Caco-2 (cell line): ENCODE data around the gene ZNF407. TPM values are rescaled to one million over a fixed set of nuclear protein-coding genes. Genes with fewer than 3 reads are reported as not detected.

ENCODE experiments used
- BruUV-seq: library from RNA; stranded (reverse); fragments of 400-500 nt; replicated peaks from 2 replicates; lab custom pipeline; 2021; lab: Mats Ljungman, UMichigan
- CTCF ChIA-PET: fragments of 300-600 bp; sonication (Branson Sonifier 250); formaldehyde crosslinking; loops from one replicate; lab custom pipeline; 2022; ENCODE audit warnings: antibody characterized with exemption; lab: Charles Lee
- POLR2A ChIA-PET: fragments of 300-600 bp; sonication (Branson Sonifier 250); formaldehyde crosslinking; loops from one replicate; lab custom pipeline; 2022; ENCODE audit warnings: antibody characterized with exemption; lab: Charles Lee
- DNase-seq, 2 experiments: peaks; one replicate each; pipeline versions ENCODE4 v3.0.0 to v3.0.0-alpha.2; 2020 to 2022
- H3K27me3 ChIP-seq: replicated peaks from 2 replicates; pipeline ENCODE4 v1.6.0; 2011; ENCODE audit warnings: low read length; ENCODE audit not compliant: control insufficient read depth, insufficient read depth
- H3K36me3 ChIP-seq: 2 replicates; pipeline ENCODE4 v1.5.1; 2011; ENCODE audit warnings: low read length; ENCODE audit not compliant: control insufficient read depth, insufficient read depth
- H3K4me1 ChIP-seq: fragments of 250-450 bp; sonication (Bioruptor Pico); 2 replicates; pipeline ENCODE4 v1.5.1; 2020; ENCODE audit warnings: mild to moderate bottlenecking
- H3K4me3 ChIP-seq: 2 replicates; pipeline ENCODE4 v1.5.1; 2011; ENCODE audit warnings: low read depth, mild to moderate bottlenecking, control low read depth, low read length
- H3K9me3 ChIP-seq: fragments of 250-450 bp; sonication (Bioruptor Pico); 2 replicates; pipeline ENCODE4 v1.5.1; 2020; ENCODE audit warnings: mild to moderate bottlenecking, moderate library complexity
- H3K27ac Mint-ChIP-seq: one replicate; pipeline ENCODE4 v1.8.0; 2022; ENCODE audit warnings: mixed read lengths; ENCODE audit not compliant: unreplicated experiment
- H3K27me3 Mint-ChIP-seq: one replicate; pipeline ENCODE4 v1.8.0; 2022; ENCODE audit warnings: mixed read lengths; ENCODE audit not compliant: insufficient read depth, unreplicated experiment
- H3K36me3 Mint-ChIP-seq: one replicate; pipeline ENCODE4 v1.8.0; 2022; ENCODE audit warnings: mild to moderate bottlenecking, mixed read lengths; ENCODE audit not compliant: insufficient read depth, unreplicated experiment
- H3K4me1 Mint-ChIP-seq: one replicate; pipeline ENCODE4 v1.8.0; 2022; ENCODE audit warnings: low read depth, mixed read lengths; ENCODE audit not compliant: unreplicated experiment
- H3K4me3 Mint-ChIP-seq: one replicate; pipeline ENCODE4 v1.8.0; 2022; ENCODE audit warnings: mild to moderate bottlenecking, moderate library complexity, mixed read lengths; ENCODE audit not compliant: unreplicated experiment
- H3K9me3 Mint-ChIP-seq: one replicate; pipeline ENCODE4 v1.8.0; 2022; ENCODE audit warnings: mixed read lengths; ENCODE audit not compliant: unreplicated experiment
- intact Hi-C: fragments of 100-400 bp; cut with micrococcal nuclease; formaldehyde crosslinking; loops from one replicate; pipeline ENCODE4 v1.10.0; 2022; ENCODE audit not compliant: unreplicated experiment
- total RNA-seq: library from RNA; stranded (reverse); gene quantifications from 2 replicates; pipeline ENCODE4 v1.2.3, GENCODE V29; 2022
- TF ChIP-seq, protein P1 (sequence below), 2 experiments: fragments of 200-600 bp in 1 of 2; IDR thresholded peaks; 1 replicate in 1 of 2; 2 replicates in 1 of 2; pipeline versions ENCODE4 v1.5.1 to v1.8.0; 2011 to 2022; ENCODE audit warnings: antibody characterized with exemption in 1 of 2, control low read depth in 1 of 2, inconsistent platforms in 1 of 2, low read depth in 1 of 2, low read length in 1 of 2, mild to moderate bottlenecking in 1 of 2, moderate library complexity in 1 of 2; ENCODE audit not compliant: insufficient read depth in 1 of 2, severe bottlenecking in 1 of 2, unreplicated experiment in 1 of 2

Gene ZNF407
- total RNA-seq, 1 experiment from 2014 or later = 4.7 TPM

DNA sequence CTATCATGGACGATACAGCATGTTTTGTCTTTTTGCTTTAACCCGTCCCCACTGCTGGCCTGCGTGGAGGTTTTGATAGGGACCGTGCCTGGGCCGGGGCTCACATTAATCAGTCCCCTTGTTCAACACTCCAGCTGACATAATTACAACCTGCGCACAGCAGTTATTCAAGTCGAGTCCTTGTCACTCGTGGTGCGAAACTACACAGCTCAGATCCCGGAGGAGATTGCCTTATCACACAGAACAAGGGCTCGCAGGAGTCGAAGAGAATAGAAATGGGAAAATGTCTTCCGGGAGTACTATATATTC, 304.4 kb downstream of the ZNF407 start:
- no peak overlapping the region for H3K4me3 Mint-ChIP-seq
- no peak overlapping the region for H3K27ac Mint-ChIP-seq

DNA sequence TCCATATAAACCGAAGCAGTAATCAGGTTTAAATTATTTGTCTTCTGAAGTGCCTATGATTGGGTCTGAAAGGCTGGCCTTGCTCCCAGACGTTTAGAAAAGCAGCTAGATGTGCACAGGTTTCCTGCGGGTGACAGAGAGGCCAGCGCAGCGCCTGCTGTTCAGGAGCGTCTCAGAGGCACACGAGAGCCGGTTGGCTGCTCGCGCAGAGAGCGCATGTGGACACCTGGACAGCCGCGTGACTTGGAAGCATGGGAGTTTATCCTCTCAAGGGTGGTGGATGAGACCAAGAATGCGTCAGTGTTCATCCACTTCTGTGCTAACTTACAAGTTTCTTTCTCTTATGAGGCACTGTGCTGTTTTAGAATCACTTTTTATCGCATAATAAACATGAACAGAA, 307.6 kb downstream of the ZNF407 start:
- Mint-ChIP-seq H3K36me3 (no peaks in the 10 kb centered on the region), H3K4me1 (no peaks in the 10 kb centered on the region), H3K9me3 (no peaks in the 10 kb centered on the region), H3K4me3 (no peak overlapping the region), H3K27me3 (no peaks in the 10 kb centered on the region), H3K27ac (no peak overlapping the region)
- no peak for DNase-seq
- intact Hi-C loops = no loop called here
- POLR2A ChIA-PET = no interaction called here
- no TSS peak for BruUV-seq
- Histone ChIP-seq H3K4me3 (no peak overlapping the region), H3K36me3 (no peaks in the 10 kb centered on the region), H3K9me3 (no peaks in the 10 kb centered on the region), H3K4me1 (no peaks in the 10 kb centered on the region), H3K27me3 (no peaks in the 10 kb centered on the region)
- CTCF ChIA-PET = no interaction called here
- TF ChIP-seq, protein P1, sequence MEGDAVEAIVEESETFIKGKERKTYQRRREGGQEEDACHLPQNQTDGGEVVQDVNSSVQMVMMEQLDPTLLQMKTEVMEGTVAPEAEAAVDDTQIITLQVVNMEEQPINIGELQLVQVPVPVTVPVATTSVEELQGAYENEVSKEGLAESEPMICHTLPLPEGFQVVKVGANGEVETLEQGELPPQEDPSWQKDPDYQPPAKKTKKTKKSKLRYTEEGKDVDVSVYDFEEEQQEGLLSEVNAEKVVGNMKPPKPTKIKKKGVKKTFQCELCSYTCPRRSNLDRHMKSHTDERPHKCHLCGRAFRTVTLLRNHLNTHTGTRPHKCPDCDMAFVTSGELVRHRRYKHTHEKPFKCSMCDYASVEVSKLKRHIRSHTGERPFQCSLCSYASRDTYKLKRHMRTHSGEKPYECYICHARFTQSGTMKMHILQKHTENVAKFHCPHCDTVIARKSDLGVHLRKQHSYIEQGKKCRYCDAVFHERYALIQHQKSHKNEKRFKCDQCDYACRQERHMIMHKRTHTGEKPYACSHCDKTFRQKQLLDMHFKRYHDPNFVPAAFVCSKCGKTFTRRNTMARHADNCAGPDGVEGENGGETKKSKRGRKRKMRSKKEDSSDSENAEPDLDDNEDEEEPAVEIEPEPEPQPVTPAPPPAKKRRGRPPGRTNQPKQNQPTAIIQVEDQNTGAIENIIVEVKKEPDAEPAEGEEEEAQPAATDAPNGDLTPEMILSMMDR (IDR thresholded peaks at IDR 0.05; ENCODE audit: insufficient read depth in 1 of 2, low read depth in 1 of 2, low read length in 1 of 2, severe bottlenecking in 1 of 2, unreplicated experiment in 1 of 2) = no peak

More for the DNA sequence above, 304.4 kb downstream of the ZNF407 start:
- DNase-seq = no peak
- H3K27me3 ChIP-seq = no peaks in the 10 kb centered on the region
- H3K4me3 ChIP-seq = no peak overlapping the region
- POLR2A ChIA-PET = no interaction called here
- CTCF ChIA-PET = no interaction called here
- H3K4me1 Mint-ChIP-seq = no peaks in the 10 kb centered on the region
- no TSS peak for BruUV-seq
- no peaks in the 10 kb centered on the region for H3K9me3 ChIP-seq
- no peaks in the 10 kb centered on the region for H3K27me3 Mint-ChIP-seq
- H3K4me1 ChIP-seq = no peaks in the 10 kb centered on the region
- H3K36me3 Mint-ChIP-seq = no peaks in the 10 kb centered on the region
- no peaks in the 10 kb centered on the region for H3K9me3 Mint-ChIP-seq
- H3K36me3 ChIP-seq = no peaks in the 10 kb centered on the region
- intact Hi-C loops = no loop called here
- TF ChIP-seq, protein P1 (IDR thresholded peaks at IDR 0.05; ENCODE audit: insufficient read depth in 1 of 2, low read depth in 1 of 2, low read length in 1 of 2, severe bottlenecking in 1 of 2, unreplicated experiment in 1 of 2) = no peak

DNA sequence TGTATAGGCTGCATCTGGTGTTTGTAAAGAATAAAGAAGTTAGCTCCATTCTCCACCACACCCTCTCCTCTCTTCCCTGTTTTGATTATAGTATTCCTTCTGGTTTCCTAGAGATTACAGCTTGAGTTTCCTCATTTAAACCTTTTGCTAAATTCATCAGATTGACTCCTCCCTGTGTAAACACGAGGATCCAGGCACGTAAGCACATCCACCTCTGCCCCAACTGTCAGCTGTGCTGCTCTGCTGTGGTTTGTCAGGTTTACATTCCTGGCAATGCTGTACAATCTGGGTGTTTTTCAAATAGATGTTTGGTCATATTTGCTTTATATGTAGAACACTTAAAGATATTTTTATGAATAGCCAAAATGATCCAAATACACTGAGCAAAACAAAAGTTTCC, 308.5 kb downstream of the ZNF407 start:
- H3K36me3 Mint-ChIP-seq = no peaks in the 10 kb centered on the region
- H3K27ac Mint-ChIP-seq = no peak overlapping the region
- ChIA-PET CTCF (no interaction called here), POLR2A (no interaction called here)
- no TSS peak for BruUV-seq
- Histone ChIP-seq H3K9me3 (no peaks in the 10 kb centered on the region), H3K27me3 (no peaks in the 10 kb centered on the region), H3K36me3 (no peaks in the 10 kb centered on the region), H3K4me1 (no peaks in the 10 kb centered on the region), H3K4me3 (no peak overlapping the region)
- intact Hi-C loops = no loop called here
- no peaks in the 10 kb centered on the region for H3K4me1 Mint-ChIP-seq
- H3K27me3 Mint-ChIP-seq = no peaks in the 10 kb centered on the region
- no peak for DNase-seq
- no peaks in the 10 kb centered on the region for H3K9me3 Mint-ChIP-seq
- TF ChIP-seq, protein P1 (IDR thresholded peaks at IDR 0.05; ENCODE audit: insufficient read depth in 1 of 2, low read depth in 1 of 2, low read length in 1 of 2, severe bottlenecking in 1 of 2, unreplicated experiment in 1 of 2) = no peak
- H3K4me3 Mint-ChIP-seq = no peak overlapping the region
